ENCODE data around the gene CTTNBP2. TPM values are rescaled to one million over a fixed set of nuclear protein-coding genes. Genes with fewer than 3 reads are reported as not detected.

The CTTNBP2 gene
- total RNA-seq, 2 experiments from 2014 or later: not detected

GRCh38 chr7:117690147-117690546, 183.1 kb downstream of the CTTNBP2 start:
- H3K27me3 Mint-ChIP-seq: no peaks in the 10 kb centered on the region
- DNase-seq: no peak
- H3K4me1 Mint-ChIP-seq: no peaks in the 10 kb centered on the region
- no peaks in the 10 kb centered on the region for H3K36me3 Mint-ChIP-seq (ENCODE audit: low read depth)
- ChIA-PET CTCF (interaction anchor here (0.6 kb wide), 1 partner anchor 384 kb away, joined by 3 read pairs; no protein-coding TSS in a partner anchor), POLR2A (no interaction called here)
- H3K27ac Mint-ChIP-seq: no peak overlapping the region
- no peaks in the 10 kb centered on the region for H3K9me3 Mint-ChIP-seq
- no peak overlapping the region for H3K4me3 Mint-ChIP-seq

GRCh38 chr7:117689406-117689805, 183.8 kb downstream of the CTTNBP2 start:
- H3K4me1 Mint-ChIP-seq: no peaks in the 10 kb centered on the region
- POLR2A ChIA-PET: no interaction called here
- no peak overlapping the region for H3K4me3 Mint-ChIP-seq
- H3K9me3 Mint-ChIP-seq: no peaks in the 10 kb centered on the region
- H3K27ac Mint-ChIP-seq: no peak overlapping the region
- H3K36me3 Mint-ChIP-seq (ENCODE audit: low read depth): no peaks in the 10 kb centered on the region
- H3K27me3 Mint-ChIP-seq: no peaks in the 10 kb centered on the region
- DNase-seq: no peak
- CTCF ChIA-PET: no interaction called here

GRCh38 chr7:117688126-117688525, 185.1 kb downstream of the CTTNBP2 start:
- ChIA-PET CTCF (interaction anchor here (0.6 kb wide), 1 partner anchor 128 kb away, joined by 3 read pairs; no protein-coding TSS in a partner anchor), POLR2A (no interaction called here)
- H3K27ac Mint-ChIP-seq: no peak overlapping the region
- no peaks in the 10 kb centered on the region for H3K27me3 Mint-ChIP-seq
- H3K4me3 Mint-ChIP-seq: no peak overlapping the region
- DNase-seq: no peak
- H3K9me3 Mint-ChIP-seq: no peaks in the 10 kb centered on the region
- no peaks in the 10 kb centered on the region for H3K4me1 Mint-ChIP-seq
- H3K36me3 Mint-ChIP-seq (ENCODE audit: low read depth): no peaks in the 10 kb centered on the region

GRCh38 chr7:117686311-117686935, 186.8 kb downstream of the CTTNBP2 start:
- Mint-ChIP-seq H3K9me3 (no peaks in the 10 kb centered on the region), H3K27ac (no peak overlapping the region), H3K4me1 (no peaks in the 10 kb centered on the region), H3K4me3 (no peak overlapping the region), H3K36me3 (ENCODE audit: low read depth) (no peaks in the 10 kb centered on the region), H3K27me3 (no peaks in the 10 kb centered on the region)
- CTCF ChIA-PET: interaction anchor here (1.3 kb wide), 1 partner anchor 121 kb away, joined by 3 read pairs; no protein-coding TSS in a partner anchor
- POLR2A ChIA-PET: no interaction called here
- no peak for DNase-seq

- no peaks in the 10 kb centered on the region for H3K9me3 Mint-ChIP-seq
These were observed 187.4 kb downstream of the CTTNBP2 start for GRCh38 chr7:117685795-117686194.

GRCh38 chr7:117683430-117684175, 189.6 kb downstream of the CTTNBP2 start:
- Mint-ChIP-seq H3K9me3 (no peaks in the 10 kb centered on the region), H3K4me3 (no peak overlapping the region), H3K36me3 (ENCODE audit: low read depth) (no peaks in the 10 kb centered on the region), H3K27ac (no peak overlapping the region), H3K27me3 (no peaks in the 10 kb centered on the region), H3K4me1 (no peaks in the 10 kb centered on the region)
- DNase-seq: no peak
- POLR2A ChIA-PET: no interaction called here
- CTCF ChIA-PET: no interaction called here

More at GRCh38 chr7:117685795-117686194, 187.4 kb downstream of the CTTNBP2 start:
- POLR2A ChIA-PET: no interaction called here
- no peaks in the 10 kb centered on the region for H3K36me3 Mint-ChIP-seq (ENCODE audit: low read depth)
- no peaks in the 10 kb centered on the region for H3K4me1 Mint-ChIP-seq
- no peaks in the 10 kb centered on the region for H3K27me3 Mint-ChIP-seq
- H3K27ac Mint-ChIP-seq: no peak overlapping the region
- CTCF ChIA-PET: interaction anchor here (1.3 kb wide), 1 partner anchor 122 kb away, joined by 3 read pairs; no protein-coding TSS in a partner anchor
- no peak overlapping the region for H3K4me3 Mint-ChIP-seq
- no peak for DNase-seq

GRCh38 chr7:117682681-117683385, 190.4 kb downstream of the CTTNBP2 start:
- DNase-seq: no peak
- Mint-ChIP-seq H3K27ac (no peak overlapping the region), H3K27me3 (no peaks in the 10 kb centered on the region), H3K4me1 (no peaks in the 10 kb centered on the region), H3K9me3 (no peaks in the 10 kb centered on the region), H3K4me3 (no peak overlapping the region), H3K36me3 (ENCODE audit: low read depth) (no peaks in the 10 kb centered on the region)
- ChIA-PET POLR2A (no interaction called here), CTCF (no interaction called here)

- DNase-seq: no peak
- H3K36me3 Mint-ChIP-seq (ENCODE audit: low read depth): no peaks in the 10 kb centered on the region
- H3K9me3 Mint-ChIP-seq: no peaks in the 10 kb centered on the region
- no peak overlapping the region for H3K27ac Mint-ChIP-seq
- ChIA-PET CTCF (no interaction called here), POLR2A (no interaction called here)
- H3K27me3 Mint-ChIP-seq: no peaks in the 10 kb centered on the region
- H3K4me3 Mint-ChIP-seq: no peak overlapping the region
- H3K4me1 Mint-ChIP-seq: no peaks in the 10 kb centered on the region
These were observed 194.1 kb downstream of the CTTNBP2 start for GRCh38 chr7:117679120-117679519.

GRCh38 chr7:117675497-117676435, 197.5 kb downstream of the CTTNBP2 start:
- Mint-ChIP-seq H3K4me3 (no peak overlapping the region), H3K9me3 (no peaks in the 10 kb centered on the region), H3K36me3 (ENCODE audit: low read depth) (no peaks in the 10 kb centered on the region), H3K27ac (no peak overlapping the region), H3K27me3 (no peaks in the 10 kb centered on the region), H3K4me1 (no peaks in the 10 kb centered on the region)
- ChIA-PET POLR2A (no interaction called here), CTCF (interaction anchor here (1.2 kb wide), 1 partner anchor 548 kb away, joined by 3 read pairs; no protein-coding TSS in a partner anchor)
- DNase-seq: no peak

- CTCF ChIA-PET: no interaction called here
- H3K27me3 Mint-ChIP-seq: no peaks in the 10 kb centered on the region
These were observed 198.6 kb downstream of the CTTNBP2 start for GRCh38 chr7:117674617-117675016.

GRCh38 chr7:117673839-117674238, 199.4 kb downstream of the CTTNBP2 start:
- Mint-ChIP-seq H3K4me1 (no peaks in the 10 kb centered on the region), H3K36me3 (ENCODE audit: low read depth) (no peaks in the 10 kb centered on the region), H3K27ac (no peak overlapping the region), H3K9me3 (no peaks in the 10 kb centered on the region), H3K27me3 (no peaks in the 10 kb centered on the region), H3K4me3 (no peak overlapping the region)
- ChIA-PET CTCF (no interaction called here), POLR2A (no interaction called here)
- DNase-seq: no peak

More at GRCh38 chr7:117674617-117675016, 198.6 kb downstream of the CTTNBP2 start:
- no peaks in the 10 kb centered on the region for H3K4me1 Mint-ChIP-seq
- H3K27ac Mint-ChIP-seq: no peak overlapping the region
- POLR2A ChIA-PET: no interaction called here
- no peaks in the 10 kb centered on the region for H3K9me3 Mint-ChIP-seq
- no peak for DNase-seq
- H3K4me3 Mint-ChIP-seq: no peak overlapping the region
- H3K36me3 Mint-ChIP-seq (ENCODE audit: low read depth): no peaks in the 10 kb centered on the region

GRCh38 chr7:117673367-117673766, 199.9 kb downstream of the CTTNBP2 start:
- no peaks in the 10 kb centered on the region for H3K27me3 Mint-ChIP-seq
- CTCF ChIA-PET: no interaction called here

More at GRCh38 chr7:117673367-117673766, 199.9 kb downstream of the CTTNBP2 start:
- Mint-ChIP-seq H3K4me1 (no peaks in the 10 kb centered on the region), H3K36me3 (ENCODE audit: low read depth) (no peaks in the 10 kb centered on the region), H3K27ac (no peak overlapping the region), H3K9me3 (no peaks in the 10 kb centered on the region), H3K4me3 (no peak overlapping the region)
- POLR2A ChIA-PET: no interaction called here
- no peak for DNase-seq

Measured in activated CD4-positive, alpha-beta T cell treated with anti-CD3 and anti-CD28 coated beads, Interleukin-2, amount 10 ng/mL, durations not matched to agents 7 days and 5 days (primary cell).